ENCODE results near the gene ARHGAP26. TPM values are rescaled to one million over a fixed set of nuclear protein-coding genes. Genes with fewer than 3 reads are reported as not detected.

The ARHGAP26 gene
- polyA plus RNA-seq, 1 donor (not counting 4 experiments of a cell fraction or from before 2014, with no cell fraction given) = 3.9 TPM

DNA sequence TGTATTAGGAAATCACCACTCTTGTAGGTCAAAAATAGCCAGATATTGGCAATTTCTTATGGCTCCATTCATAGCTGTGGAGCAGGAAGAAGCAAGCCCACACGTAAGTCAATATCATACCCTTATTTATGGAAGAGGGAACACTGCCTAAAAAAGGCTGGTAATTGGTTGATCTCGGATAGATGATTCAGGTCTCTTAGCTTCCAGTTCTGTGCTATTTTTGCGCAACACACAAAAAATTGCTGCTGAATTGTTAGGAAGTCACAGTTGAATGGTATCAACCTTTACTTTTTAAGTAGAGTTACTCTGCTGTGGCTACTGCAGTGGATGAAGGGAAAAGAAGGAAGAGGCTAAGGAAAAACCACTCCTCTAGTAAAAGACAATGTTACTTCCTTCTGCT is 168.8 kb downstream of the ARHGAP26 start:
- dilution Hi-C loops (cut with MboI; ENCODE audit: extremely low pct_ligation_motif_present, low sequenced_read_pairs) = no loop called here
- no peak overlapping the region for H3K4me3 ChIP-seq (ENCODE audit: control insufficient read depth in 2 of 3, extremely low read depth in 1 of 3, insufficient read depth in 2 of 3, low read depth in 1 of 3, low read length in 3 of 3)
- TF ChIP-seq EZH2 (IDR thresholded peaks at IDR 0.05; ENCODE audit: low read length) = no peak
- TF ChIP-seq CTCF (optimal IDR thresholded peaks at IDR 0.05 in 1 of 3, IDR thresholded peaks at IDR 0.05 in 1 of 3, conservative IDR thresholded peaks at IDR 0.05 in 1 of 3; ENCODE audit: extremely low read depth in 1 of 3, insufficient read depth in 2 of 3, low read length in 3 of 3) = no peak
- DNase-seq (ENCODE audit: low read depth, low spot score) (no peak), FAIRE-seq (no peak)
- H3K36me3 ChIP-seq (ENCODE audit: control insufficient read depth in 2 of 2, extremely low read depth in 1 of 2, insufficient read depth in 2 of 2, low read length in 2 of 2) = no peaks in the 10 kb centered on the region
- H2AFZ ChIP-seq (ENCODE audit: control insufficient read depth, low read length) = no peak overlapping the region
- no peaks in the 10 kb centered on the region for H3K9me1 ChIP-seq (ENCODE audit: control insufficient read depth, extremely low read depth, insufficient read depth, low read length)
- no peaks in the 10 kb centered on the region for H3K79me2 ChIP-seq (ENCODE audit: control insufficient read depth, insufficient read depth, low read length)
- H3K4me2 ChIP-seq (ENCODE audit: control insufficient read depth, extremely low read depth, insufficient read depth, low read depth, low read length) = no peak overlapping the region
- H3K9ac ChIP-seq (ENCODE audit: control insufficient read depth, extremely low read depth, insufficient read depth, low read length) = no peak overlapping the region
- H4K20me1 ChIP-seq (ENCODE audit: control insufficient read depth, extremely low read depth, insufficient read depth, low read length) = no peaks in the 10 kb centered on the region
- no peaks in the 10 kb centered on the region for H3K9me3 ChIP-seq (ENCODE audit: control insufficient read depth, low read depth, low read length)
- no peaks in the 10 kb centered on the region for H3K27me3 ChIP-seq (ENCODE audit: control insufficient read depth, extremely low read depth, insufficient read depth, low read length)
- no peaks in the 10 kb centered on the region for H3K4me1 ChIP-seq (ENCODE audit: control insufficient read depth, extremely low read depth, insufficient read depth, low read length)
- H3K27ac ChIP-seq (ENCODE audit: control insufficient read depth, insufficient read depth, low read length) = no peak overlapping the region

- dilution Hi-C loops (cut with MboI; ENCODE audit: extremely low pct_ligation_motif_present, low sequenced_read_pairs) = no loop called here
- no peak overlapping the region for H3K27ac ChIP-seq (ENCODE audit: control insufficient read depth, insufficient read depth, low read length)
- no peaks in the 10 kb centered on the region for H3K9me1 ChIP-seq (ENCODE audit: control insufficient read depth, extremely low read depth, insufficient read depth, low read length)
- H3K4me3 ChIP-seq (ENCODE audit: control insufficient read depth in 2 of 3, extremely low read depth in 1 of 3, insufficient read depth in 2 of 3, low read depth in 1 of 3, low read length in 3 of 3) = no peak overlapping the region
- H3K27me3 ChIP-seq (ENCODE audit: control insufficient read depth, extremely low read depth, insufficient read depth, low read length) = no peaks in the 10 kb centered on the region
- H3K9me3 ChIP-seq (ENCODE audit: control insufficient read depth, low read depth, low read length) = no peaks in the 10 kb centered on the region
- no peak overlapping the region for H2AFZ ChIP-seq (ENCODE audit: control insufficient read depth, low read length)
- DNase-seq (ENCODE audit: low read depth, low spot score) (no peak), FAIRE-seq (no peak)
- H3K79me2 ChIP-seq (ENCODE audit: control insufficient read depth, insufficient read depth, low read length) = no peaks in the 10 kb centered on the region
- no peaks in the 10 kb centered on the region for H4K20me1 ChIP-seq (ENCODE audit: control insufficient read depth, extremely low read depth, insufficient read depth, low read length)
- H3K9ac ChIP-seq (ENCODE audit: control insufficient read depth, extremely low read depth, insufficient read depth, low read length) = no peak overlapping the region
- H3K4me1 ChIP-seq (ENCODE audit: control insufficient read depth, extremely low read depth, insufficient read depth, low read length) = no peaks in the 10 kb centered on the region
- H3K36me3 ChIP-seq (ENCODE audit: control insufficient read depth in 2 of 2, extremely low read depth in 1 of 2, insufficient read depth in 2 of 2, low read length in 2 of 2) = no peaks in the 10 kb centered on the region
- no peak overlapping the region for H3K4me2 ChIP-seq (ENCODE audit: control insufficient read depth, extremely low read depth, insufficient read depth, low read depth, low read length)
- TF ChIP-seq EZH2 (IDR thresholded peaks at IDR 0.05; ENCODE audit: low read length) (no peak), CTCF (optimal IDR thresholded peaks at IDR 0.05 in 1 of 3, IDR thresholded peaks at IDR 0.05 in 1 of 3, conservative IDR thresholded peaks at IDR 0.05 in 1 of 3; ENCODE audit: extremely low read depth in 1 of 3, insufficient read depth in 2 of 3, low read length in 3 of 3) (no peak)
Observed at GRCh38 chr5:142939884-142940283, 169.7 kb downstream of the ARHGAP26 start.

Data from keratinocyte (primary cell).